GM23338 (cell line): Measurements from ENCODE around the gene TRIO. TPM values are rescaled to one million over a fixed set of nuclear protein-coding genes. Genes with fewer than 3 reads are reported as not detected.
"Not testable (repeated sequence)": the region's sequence is repeated elsewhere in the genome, so short reads cannot be mapped to it uniquely, and the experiment has no call there.

Source experiments
- ATAC-seq: fragments of 200-7000 bp; cut with Tn5 transposase; 3 replicates; pipeline ENCODE4 v1.9.1; 2020
- DNase-seq: peaks from one replicate; pipeline ENCODE4 v3.0.0-alpha.2; 2015; ENCODE audit warnings: low spot score
- H2AFZ ChIP-seq: fragments of 200-600 bp; sonication (generic); 2 replicates; pipeline ENCODE4 v1.8.0; 2016; ENCODE audit warnings: antibody characterized with exemption, mild to moderate bottlenecking, moderate library complexity
- H3F3A ChIP-seq: fragments of 200-600 bp; sonication (generic); replicated peaks from 2 replicates; pipeline ENCODE4 v1.8.0; 2017; ENCODE audit warnings: antibody characterized with exemption, mixed run types, low read depth
- H3K27ac ChIP-seq: fragments of 200-600 bp; sonication (generic); 2 replicates; pipeline ENCODE4 v1.6.1; 2016; ENCODE audit warnings: low read depth
- H3K27me3 ChIP-seq: fragments of 200-600 bp; sonication (generic); 2 replicates; pipeline ENCODE4 v1.8.0; 2016; ENCODE audit warnings: mild to moderate bottlenecking, mixed run types, moderate library complexity; ENCODE audit not compliant: insufficient read depth
- H3K36me3 ChIP-seq: fragments of 200-600 bp; sonication (generic); 2 replicates; pipeline ENCODE4 v1.8.0; 2016; ENCODE audit warnings: mild to moderate bottlenecking; ENCODE audit not compliant: insufficient read depth
- H3K4me1 ChIP-seq: fragments of 200-600 bp; sonication (generic); 2 replicates; pipeline ENCODE4 v1.8.0; 2016; ENCODE audit warnings: mild to moderate bottlenecking, moderate library complexity; ENCODE audit not compliant: insufficient read depth
- H3K4me2 ChIP-seq: fragments of 200-600 bp; sonication (generic); 2 replicates; pipeline ENCODE4 v1.7.1; 2017; ENCODE audit warnings: mixed run types
- H3K4me3 ChIP-seq: fragments of 200-600 bp; sonication (generic); 2 replicates; pipeline ENCODE4 v1.6.1; 2016; ENCODE audit warnings: mixed run types
- H3K79me2 ChIP-seq: fragments of 200-600 bp; sonication (generic); replicated peaks from 2 replicates; pipeline ENCODE4 v1.8.0; 2017; ENCODE audit warnings: mild to moderate bottlenecking; ENCODE audit not compliant: insufficient read depth
- H3K9me2 ChIP-seq: fragments of 200-600 bp; sonication (generic); 2 replicates; pipeline ENCODE4 v1.8.0; 2017; ENCODE audit not compliant: insufficient read depth
- H4K20me1 ChIP-seq: fragments of 200-600 bp; sonication (generic); replicated peaks from 2 replicates; pipeline ENCODE4 v1.8.0; 2017; ENCODE audit warnings: mild to moderate bottlenecking; ENCODE audit not compliant: insufficient read depth
- H3K27ac Mint-ChIP-seq: 2 replicates; pipeline ENCODE4 v1.8.0; 2020; ENCODE audit warnings: inconsistent platforms, mild to moderate bottlenecking, moderate library complexity, mixed read lengths
- H3K27me3 Mint-ChIP-seq: 3 replicates; pipeline ENCODE4 v1.8.0; 2022; ENCODE audit warnings: low read depth, mild to moderate bottlenecking, moderate library complexity, mixed read lengths, inconsistent platforms; ENCODE audit not compliant: insufficient read depth, poor library complexity
- H3K36me3 Mint-ChIP-seq: 3 replicates; pipeline ENCODE4 v1.8.0; 2021; ENCODE audit warnings: low read depth, mild to moderate bottlenecking, inconsistent platforms, moderate library complexity, mixed read lengths
- H3K4me1 Mint-ChIP-seq: 3 replicates; pipeline ENCODE4 v1.8.0; 2020; ENCODE audit warnings: mild to moderate bottlenecking, inconsistent platforms, mixed read lengths
- H3K4me3 Mint-ChIP-seq: 3 replicates; pipeline ENCODE4 v1.8.0; 2021; ENCODE audit warnings: moderate library complexity, mild to moderate bottlenecking, inconsistent platforms, mixed read lengths
- H3K9me3 Mint-ChIP-seq: 3 replicates; pipeline ENCODE4 v1.8.0; 2020; ENCODE audit warnings: moderate library complexity, mild to moderate bottlenecking, inconsistent platforms, mixed read lengths
- CREB1 ChIP-seq: fragments of 250-450 bp; sonication (Bioruptor Pico); IDR thresholded peaks from 2 replicates; pipeline ENCODE4 v1.5.0; 2020; ENCODE audit warnings: low read depth, mild to moderate bottlenecking, moderate library complexity
- CTCF ChIP-seq, 2 experiments: fragments of 200-600 bp in 1 of 2; sonication (generic) in 1 of 2; conservative IDR thresholded peaks; 2 replicates each; pipeline versions ENCODE4 v1.5.1 to v1.6.1; 2016 to 2017; ENCODE audit warnings: antibody characterized with exemption in 2 of 2, low read depth in 2 of 2, mild to moderate bottlenecking in 2 of 2, moderate library complexity in 1 of 2
- ETS1 ChIP-seq: IDR thresholded peaks from 2 replicates; pipeline ENCODE4 v1.6.1; 2016; ENCODE audit warnings: antibody characterized with exemption
- EZH2 ChIP-seq: fragments of 200-600 bp; sonication (generic); IDR thresholded peaks from one replicate; pipeline ENCODE4 v1.8.0; 2017; ENCODE audit warnings: antibody characterized with exemption, mild to moderate bottlenecking, low read depth; ENCODE audit not compliant: unreplicated experiment
- EZH2phosphoT487 ChIP-seq: fragments of 200-600 bp; sonication (generic); IDR thresholded peaks from one replicate; pipeline ENCODE4 v1.8.1; 2018; ENCODE audit warnings: antibody characterized with exemption; ENCODE audit not compliant: unreplicated experiment
- JUNB ChIP-seq: IDR thresholded peaks from one replicate; pipeline ENCODE4 v1.6.1; 2016; ENCODE audit warnings: antibody characterized with exemption; ENCODE audit not compliant: unreplicated experiment
- POLR2AphosphoS5 ChIP-seq: IDR thresholded peaks from 2 replicates; pipeline ENCODE4 v1.6.1; 2016; ENCODE audit warnings: antibody characterized with exemption, low read depth
- ZNF114 ChIP-seq: fragments of 250-450 bp; sonication (Bioruptor Pico); IDR thresholded peaks from 2 replicates; pipeline ENCODE4 v1.5.0; 2020; ENCODE audit warnings: mild to moderate bottlenecking, moderate library complexity
- ZNF331 ChIP-seq: fragments of 250-450 bp; sonication (Bioruptor Pico); IDR thresholded peaks from 2 replicates; pipeline ENCODE4 v1.5.0; 2020; ENCODE audit warnings: low read depth, mild to moderate bottlenecking, moderate library complexity
- long read RNA-seq: library from polyadenylated mRNA; unstranded; transcript quantifications from one replicate; pipeline ENCODE4 v2.0.0, GENCODE V29; 2020; ENCODE audit not compliant: unreplicated experiment
- polyA plus RNA-seq: library from polyadenylated mRNA; unstranded; fragments of >200 nt; fragmentation: Nextera tagmentation; extraction: Ambion mirVana; gene quantifications from 2 replicates; pipeline ENCODE4 v1.2.1, GENCODE V29; 2016
- total RNA-seq: library from RNA; depleted of rRNA; stranded (reverse); fragments of >200 nt; shearing (Covaris generic); gene quantifications from 2 replicates; pipeline ENCODE4 v1.2.3, GENCODE V29; 2014; rRNA removed

TRIO gene
- total RNA-seq, result 83.7 and 113 TPM in 2 replicates
- polyA plus RNA-seq, result 13.8 and 14.9 TPM in 2 replicates
- long read RNA-seq, partial matches to known transcripts, result 0 of 1 reads
- long read RNA-seq, other reads (novel, unspliced or antisense), result 1 of 1 reads

- Histone ChIP-seq H3K27ac (peak within 1 kb of the TSS; percentile 94), H3K9me2 (no peaks in the 10 kb centered on the region), H4K20me1 (peaks cover 29% of the 10 kb centered on the region), H3K79me2 (peaks cover 32% of the 10 kb centered on the region), H3K4me1 (peaks cover 37% of the 10 kb centered on the region), H3K36me3 (no peaks in the 10 kb centered on the region), H3F3A (0 out of 2 replicates have a peak, but pooled peaks cover 4% of the 10 kb centered on the region), H3K27me3 (peaks cover 3% of the 10 kb centered on the region; the same call in 1 of the 2 replicates), H3K4me3 (peak within 1 kb of the TSS; percentile 96), H2AFZ (peak within 1 kb of the TSS; percentile 92), H3K4me2 (peak within 1 kb of the TSS; percentile 98)
- Mint-ChIP-seq H3K27me3 (peaks cover 12% of the 10 kb centered on the region), H3K4me3 (peak within 1 kb of the TSS; percentile 84), H3K9me3 (no peaks in the 10 kb centered on the region; the same call in 2 of the 3 replicates), H3K4me1 (peaks cover 36% of the 10 kb centered on the region), H3K27ac (peak within 1 kb of the TSS; percentile 85), H3K36me3 (no peaks in the 10 kb centered on the region; the same call in 2 of the 3 replicates)
- ATAC-seq (peak; percentile 78), DNase-seq (peak; percentile 92)
- TF ChIP-seq ZNF331 (CRISPR knock-in tag), result no peak
- peak; percentile 67 for TF ChIP-seq POLR2AphosphoS5
- TF ChIP-seq CTCF (conservative IDR thresholded peaks at IDR 0.05; ENCODE audit: low read depth in 2 of 2), result peak; percentile 52 to 57
- 0 out of 2 replicates have a peak, but pooled peaks have one; percentile 19 for TF ChIP-seq CREB1 (CRISPR knock-in tag)
- TF ChIP-seq EZH2, result no peak
Measured at GRCh38 chr5:14142827-14143545, at the start of gene TRIO. Gene TRIO (plus strand): TSS chr5:14143342. CDS start chr5:14143726, 384 bp downstream.

- H3F3A ChIP-seq, H3K4me3 Mint-ChIP-seq, H3K27me3 ChIP-seq, H3K79me2 ChIP-seq, H2AFZ ChIP-seq, ATAC-seq, H3K4me3 ChIP-seq, H3K9me3 Mint-ChIP-seq, H3K27ac ChIP-seq, H4K20me1 ChIP-seq, DNase-seq, H3K4me2 ChIP-seq, H3K27ac Mint-ChIP-seq, H3K27me3 Mint-ChIP-seq, H3K36me3 ChIP-seq, H3K9me2 ChIP-seq, H3K36me3 Mint-ChIP-seq: not testable (repeated sequence)
- peaks cover 12% of the 10 kb centered on the region for H3K4me1 ChIP-seq
- peaks cover 13% of the 10 kb centered on the region for H3K4me1 Mint-ChIP-seq
Measured at GRCh38 chr5:14097380-14097779, 45.8 kb upstream of the TRIO start.

GRCh38 chr5:14097998-14098471 is 45.1 kb upstream of the TRIO start:
- ATAC-seq (no peak), DNase-seq (no peak)
- Mint-ChIP-seq H3K4me3 (no peak overlapping the region), H3K9me3 (peaks cover 9% of the 10 kb centered on the region; the same call in 2 of the 3 replicates), H3K36me3 (peaks cover 5% of the 10 kb centered on the region; the same call in 1 of the 3 replicates), H3K4me1 (peaks cover 10% of the 10 kb centered on the region), H3K27me3 (no peaks in the 10 kb centered on the region), H3K27ac (no peak overlapping the region)
- no peaks in the 10 kb centered on the region for H3F3A ChIP-seq
- H3K4me1 ChIP-seq, result peaks cover 10% of the 10 kb centered on the region
- H2AFZ ChIP-seq, result no peak overlapping the region
- H3K27ac ChIP-seq, result no peak overlapping the region
- H3K36me3 ChIP-seq, result no peaks in the 10 kb centered on the region
- H4K20me1 ChIP-seq, result no peaks in the 10 kb centered on the region
- H3K79me2 ChIP-seq, result no peaks in the 10 kb centered on the region
- H3K4me2 ChIP-seq, result no peak overlapping the region
- no peak overlapping the region for H3K4me3 ChIP-seq
- H3K27me3 ChIP-seq, result no peaks in the 10 kb centered on the region
- H3K9me2 ChIP-seq, result no peaks in the 10 kb centered on the region
- TF ChIP-seq CTCF (conservative IDR thresholded peaks at IDR 0.05; ENCODE audit: low read depth in 2 of 2) (no peak), EZH2phosphoT487 (no peak), ETS1 (no peak), POLR2AphosphoS5 (no peak), EZH2 (no peak), ZNF331 (CRISPR knock-in tag) (no peak), JUNB (no peak), ZNF114 (no peak)
